Tongue (tissue), 2 donors: Measurements from ENCODE around the gene SPECC1. TPM values are rescaled to one million over a fixed set of nuclear protein-coding genes. Genes with fewer than 3 reads are reported as not detected.
"Not testable (repeated sequence)": the region's sequence is repeated elsewhere in the genome, so short reads cannot be mapped to it uniquely, and the experiment has no call there.

ENCODE experiments used
- DNase-seq: peaks from one replicate; pipeline ENCODE4 v3.0.0-alpha.2; 2015
- total RNA-seq: library from RNA; depleted of rRNA; stranded (reverse); fragments of >200 nt; gene quantifications from one replicate; pipeline ENCODE4 v1.2.3, GENCODE V29; 2014

SPECC1 gene
- total RNA-seq, 1 donor from 2014 or later = 23.1 TPM

- DNase-seq = no peak
Measured at GRCh38 chr17:20208717-20209116, 199.6 kb downstream of the SPECC1 start.

- DNase-seq = no peak
Measured at GRCh38 chr17:20210180-20210579, 201.0 kb downstream of the SPECC1 start.

- DNase-seq = no peak
Measured at GRCh38 chr17:20210614-20211013, 201.5 kb downstream of the SPECC1 start.

GRCh38 chr17:20211246-20211645 lies 202.1 kb downstream of the SPECC1 start:
- DNase-seq = no peak

GRCh38 chr17:20213449-20213848 lies 204.3 kb downstream of the SPECC1 start:
- no peak for DNase-seq

- no peak for DNase-seq
Measured at GRCh38 chr17:20214794-20215193, 205.6 kb downstream of the SPECC1 start.

GRCh38 chr17:20216154-20216815 lies 207.1 kb downstream of the SPECC1 start:
- DNase-seq = no peak

- DNase-seq = no peak
Measured at GRCh38 chr17:20216853-20217252, 207.7 kb downstream of the SPECC1 start.

GRCh38 chr17:20217677-20218076 lies 208.5 kb downstream of the SPECC1 start:
- DNase-seq = no peak

GRCh38 chr17:20218272-20218671 lies 209.1 kb downstream of the SPECC1 start:
- DNase-seq = no peak

GRCh38 chr17:20223808-20224328 lies 214.7 kb downstream of the SPECC1 start:
- no peak for DNase-seq

GRCh38 chr17:20224379-20224778 lies 215.2 kb downstream of the SPECC1 start:
- no peak for DNase-seq

- no peak for DNase-seq
Measured at GRCh38 chr17:20225162-20226115, 216.3 kb downstream of the SPECC1 start.

GRCh38 chr17:20226814-20227482 lies 217.8 kb downstream of the SPECC1 start:
- peak; percentile 96 for DNase-seq

GRCh38 chr17:20227720-20228370 lies 218.7 kb downstream of the SPECC1 start:
- DNase-seq = not testable (repeated sequence)

- DNase-seq = no peak
Measured at GRCh38 chr17:20228410-20228809, 219.3 kb downstream of the SPECC1 start.

- DNase-seq = no peak
Measured at GRCh38 chr17:20228860-20229259, 219.7 kb downstream of the SPECC1 start.

GRCh38 chr17:20230924-20231323 lies 221.8 kb downstream of the SPECC1 start:
- DNase-seq = no peak

- DNase-seq = no peak
Measured at GRCh38 chr17:20232611-20233010, 223.5 kb downstream of the SPECC1 start.

- no peak for DNase-seq
Measured at GRCh38 chr17:20234276-20234675, 225.1 kb downstream of the SPECC1 start.

- DNase-seq = no peak
Measured at GRCh38 chr17:20235747-20236146, 226.6 kb downstream of the SPECC1 start.

GRCh38 chr17:20236578-20237227 lies 227.5 kb downstream of the SPECC1 start:
- peak; percentile 32 for DNase-seq
